Measurements from ENCODE around the gene MAP4K4. TPM values are rescaled to one million over a fixed set of nuclear protein-coding genes. Genes with fewer than 3 reads are reported as not detected.
"Not testable (repeated sequence)": the region's sequence is repeated elsewhere in the genome, so short reads cannot be mapped to it uniquely, and the experiment has no call there.

Gene MAP4K4
- total RNA-seq, 2 experiments from 2014 or later: 92.8 to 94.0 TPM

GRCh38 chr2:101768556-101769220 lies 71.2 kb downstream of the MAP4K4 start:
- ChIA-PET POLR2A (interaction anchor here (0.5 to 1.5 kb wide), 13 partner anchors 11 to 344 kb away, joined by 3 to 9 read pairs (median 3); partner anchors contain the start of gene MAP4K4), CTCF (interaction anchor here (1.0 to 1.7 kb wide), 4 partner anchors 17 to 43 kb away, joined by 3 to 8 read pairs (median 4); no protein-coding TSS in a partner anchor)
- Mint-ChIP-seq H3K36me3 (ENCODE audit: low read depth) (no peaks in the 10 kb centered on the region), H3K4me1 (ENCODE audit: low read depth) (peaks cover 96% of the 10 kb centered on the region), H3K27me3 (no peaks in the 10 kb centered on the region), H3K9me3 (no peaks in the 10 kb centered on the region), H3K27ac (peak overlapping the region; percentile 71), H3K4me3 (peak overlapping the region; percentile 21)
- no peak for TF ChIP-seq CTCF (IDR thresholded peaks at IDR 0.05)
- intact Hi-C loops (cut with DNase I, micrococcal nuclease): loop anchor here (5.0 to 10.0 kb wide), 3 partner anchors 41 to 71 kb away; partner anchors contain the start of gene MAP4K4 (in 1 of the 2)
- Histone ChIP-seq H3K9me3 (ENCODE audit: control insufficient read depth in 1 of 2, insufficient read depth in 1 of 2, low read length in 2 of 2) (no peaks in the 10 kb centered on the region), H3K36me3 (ENCODE audit: insufficient read depth, low read length) (no peaks in the 10 kb centered on the region), H3K27me3 (ENCODE audit: control insufficient read depth in 1 of 2, insufficient read depth in 2 of 2, low read length in 2 of 2) (no peaks in the 10 kb centered on the region), H3K4me1 (ENCODE audit: insufficient read depth, low read length) (peaks cover 55% of the 10 kb centered on the region), H3K4me3 (ENCODE audit: low read length) (no peak overlapping the region), H3K27ac (ENCODE audit: low read depth in 1 of 2, low read length in 2 of 2) (no peak overlapping the region)
- ATAC-seq (ENCODE audit: poor library complexity) (peak; percentile 76), DNase-seq (peak in 5 of 14 experiments; percentile 9 to 38 (median 29))

DNA sequence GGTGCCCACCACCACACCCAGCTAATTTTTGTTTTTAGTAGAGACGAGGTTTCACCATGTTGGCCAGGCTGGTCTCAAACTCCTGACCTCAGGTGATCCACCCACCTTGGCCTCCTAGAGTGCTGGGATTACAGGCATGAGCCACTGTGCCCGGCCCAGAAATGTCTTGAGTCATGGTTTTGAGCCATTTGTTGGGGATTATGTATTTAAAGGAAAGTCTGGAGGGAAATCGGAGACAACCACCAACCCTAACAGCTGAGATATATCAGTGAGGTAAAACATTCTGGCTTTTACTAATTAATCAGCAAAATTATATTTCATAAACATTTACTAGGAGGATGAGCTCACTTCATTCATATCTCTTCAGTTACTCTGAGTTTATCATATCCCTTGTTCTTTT lies 72.2 kb downstream of the MAP4K4 start:
- not testable (repeated sequence) for H3K4me3 ChIP-seq (ENCODE audit: low read length); H3K4me3 Mint-ChIP-seq; H3K9me3 Mint-ChIP-seq; H3K36me3 ChIP-seq (ENCODE audit: insufficient read depth, low read length); H3K27ac ChIP-seq (ENCODE audit: low read depth in 1 of 2, low read length in 2 of 2); ATAC-seq (ENCODE audit: poor library complexity); H3K9me3 ChIP-seq (ENCODE audit: control insufficient read depth in 1 of 2, insufficient read depth in 1 of 2, low read length in 2 of 2); H3K27me3 ChIP-seq (ENCODE audit: control insufficient read depth in 1 of 2, insufficient read depth in 2 of 2, low read length in 2 of 2); H3K27me3 Mint-ChIP-seq; DNase-seq; H3K36me3 Mint-ChIP-seq (ENCODE audit: low read depth)
- ChIA-PET POLR2A (interaction anchor here (0.6 to 1.5 kb wide), 5 partner anchors 28 to 69 kb away, joined by 3 to 4 read pairs (median 3); no protein-coding TSS in a partner anchor), CTCF (interaction anchor here (0.7 to 1.1 kb wide), 3 partner anchors 8 to 53 kb away, joined by 3 to 4 read pairs (median 3); no protein-coding TSS in a partner anchor)
- peaks cover 56% of the 10 kb centered on the region for H3K4me1 ChIP-seq (ENCODE audit: insufficient read depth, low read length)
- peaks cover 95% of the 10 kb centered on the region for H3K4me1 Mint-ChIP-seq (ENCODE audit: low read depth)
- intact Hi-C loops (cut with DNase I, micrococcal nuclease): loop anchor here (5.0 to 10.0 kb wide), 3 partner anchors 42 to 72 kb away; partner anchors contain the start of gene MAP4K4 (in 2 of the 2)
- H3K27ac Mint-ChIP-seq: peak overlapping the region; percentile 71

- Histone ChIP-seq H3K36me3 (ENCODE audit: insufficient read depth, low read length) (no peaks in the 10 kb centered on the region), H3K27ac (ENCODE audit: low read depth in 1 of 2, low read length in 2 of 2) (no peak overlapping the region), H3K9me3 (ENCODE audit: control insufficient read depth in 1 of 2, insufficient read depth in 1 of 2, low read length in 2 of 2) (no peaks in the 10 kb centered on the region), H3K27me3 (ENCODE audit: control insufficient read depth in 1 of 2, insufficient read depth in 2 of 2, low read length in 2 of 2) (no peaks in the 10 kb centered on the region), H3K4me3 (ENCODE audit: low read length) (no peak overlapping the region), H3K4me1 (ENCODE audit: insufficient read depth, low read length) (peaks cover 62% of the 10 kb centered on the region)
- Mint-ChIP-seq H3K4me3 (peak overlapping the region; percentile 59), H3K9me3 (no peaks in the 10 kb centered on the region), H3K36me3 (ENCODE audit: low read depth) (no peaks in the 10 kb centered on the region), H3K27ac (peak overlapping the region; percentile 81), H3K27me3 (no peaks in the 10 kb centered on the region), H3K4me1 (ENCODE audit: low read depth) (peaks cover 95% of the 10 kb centered on the region)
- no peak for TF ChIP-seq CTCF (IDR thresholded peaks at IDR 0.05)
- ATAC-seq (ENCODE audit: poor library complexity) (no peak), DNase-seq (peak in 3 of 14 experiments; percentile 20 to 49 (median 45))
- ChIA-PET CTCF (interaction anchor here (0.8 to 1.7 kb wide), 5 partner anchors 9 to 60 kb away, joined by 3 to 6 read pairs (median 4); no protein-coding TSS in a partner anchor), POLR2A (interaction anchor here (1.1 to 1.3 kb wide), 2 partner anchors 54 to 352 kb away, joined by 3 read pairs; no protein-coding TSS in a partner anchor)
- intact Hi-C loops (cut with DNase I, micrococcal nuclease): loop anchor here in 1 of 2 experiments (5.0 kb wide), 1 partner anchor 73 kb away; the partner anchor contains the start of gene MAP4K4
Observed at GRCh38 chr2:101770726-101771125, 73.2 kb downstream of the MAP4K4 start.

Measured in CD4-positive, alpha-beta T cell (primary cell).